Sigmoid colon (tissue), 3 donors: ENCODE results near the gene IRGQ.

Experiments
- CTCF ChIP-seq, 4 experiments: fragments of 450-650 bp in 3 of 4; fragments of 200-600 bp in 1 of 4; IDR thresholded peaks; one replicate each; pipeline ENCODE4 v1.5.1; 2016 to 2019; ENCODE audit warnings: antibody characterized with exemption in 4 of 4, mild to moderate bottlenecking in 3 of 4, moderate library complexity in 2 of 4
- POLR2A ChIP-seq, 2 donors: fragments of 450-650 bp; IDR thresholded peaks; one replicate each; pipeline ENCODE4 v1.6.1; 2016; ENCODE audit warnings: antibody characterized with exemption in 2 of 2, mild to moderate bottlenecking in 2 of 2, moderate library complexity in 2 of 2

DNA sequence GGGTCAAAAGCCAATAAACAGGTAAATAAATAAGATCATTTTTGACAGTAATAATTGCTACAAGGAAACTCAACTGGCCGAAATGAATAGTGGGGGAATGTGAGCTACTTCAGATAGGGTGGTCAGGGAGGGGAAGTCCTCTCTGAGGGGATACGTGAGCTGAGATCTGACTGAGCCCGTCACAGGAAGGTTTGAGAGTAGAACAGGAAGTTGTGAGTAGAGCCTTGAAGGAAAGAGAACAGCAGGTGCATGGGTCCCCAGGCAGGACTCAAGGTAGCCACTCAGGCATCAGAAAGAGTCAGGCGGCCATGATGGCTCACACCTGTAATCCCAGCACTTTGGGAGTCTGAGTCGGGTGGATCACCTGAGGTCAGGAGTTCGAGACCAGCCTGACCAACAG, 6.3 kb downstream of the IRGQ start:
- TF ChIP-seq CTCF (IDR thresholded peaks at IDR 0.05) (no peak), POLR2A (IDR thresholded peaks at IDR 0.05) (no peak)
